HepG2 (cell line): Measurements from ENCODE around the gene DDX59. TPM values are rescaled to one million over a fixed set of nuclear protein-coding genes. Genes with fewer than 3 reads are reported as not detected.

Source experiments
- EP300 ChIP-seq, 3 experiments: sonication (generic) in 1 of 3; formaldehyde crosslinking in 1 of 3; IDR thresholded peaks; 2 replicates each; pipeline versions ENCODE4 v1.5.1 to v1.6.1; 2011 to 2020; ENCODE audit warnings: low read depth in 2 of 3, low read length in 2 of 3, borderline replicate concordance in 1 of 3, improper control_type of control experiment in 1 of 3, mild to moderate bottlenecking in 1 of 3, missing genetic modification reagents in 1 of 3, moderate library complexity in 1 of 3
- GTF2F1 ChIP-seq: fragments of 150-350 bp; IDR thresholded peaks from 2 replicates; pipeline ENCODE4 v1.6.1; 2014; ENCODE audit warnings: low read length
- NBN ChIP-seq: fragments of 450-650 bp; conservative IDR thresholded peaks from 2 replicates; pipeline ENCODE4 v1.6.1; 2017
- NFIB ChIP-seq: sonication (generic); formaldehyde crosslinking; IDR thresholded peaks from 2 replicates; pipeline ENCODE4 v1.9.0; 2021; ENCODE audit warnings: missing genetic modification reagents, mild to moderate bottlenecking, borderline replicate concordance
- PHF20 ChIP-seq: sonication (generic); formaldehyde crosslinking; IDR thresholded peaks from 2 replicates; pipeline ENCODE4 v1.5.0; 2020; ENCODE audit warnings: mild to moderate bottlenecking, missing genetic modification reagents
- PTBP1 ChIP-seq: fragments of 200-400 bp; formaldehyde crosslinking; IDR thresholded peaks from 2 replicates; pipeline ENCODE4 v1.6.1; 2018; ENCODE audit warnings: low read length, low read depth; ENCODE audit not compliant: poor library complexity, severe bottlenecking
- RNF2 ChIP-seq: fragments of 450-650 bp; conservative IDR thresholded peaks from 2 replicates; pipeline ENCODE4 v1.6.1; 2016; ENCODE audit warnings: low read depth
- RXRB ChIP-seq: IDR thresholded peaks from 2 replicates; pipeline ENCODE4 v1.6.1; 2016; ENCODE audit warnings: borderline replicate concordance, missing genetic modification reagents, missing compliant biosample characterization
- THAP11 ChIP-seq: IDR thresholded peaks from 2 replicates; pipeline ENCODE4 v1.6.1; 2016; ENCODE audit warnings: missing biosample characterization, missing genetic modification reagents
- ZNF256 ChIP-seq: sonication (generic); formaldehyde crosslinking; conservative IDR thresholded peaks from 2 replicates; pipeline ENCODE4 v1.4.0; 2020; ENCODE audit warnings: missing genetic modification reagents
- ZNF276 ChIP-seq: sonication (generic); formaldehyde crosslinking; IDR thresholded peaks from 2 replicates; pipeline ENCODE4 v1.4.0; 2020; ENCODE audit warnings: mild to moderate bottlenecking, low read depth, missing genetic modification reagents
- ZNF335 ChIP-seq: sonication (generic); formaldehyde crosslinking; IDR thresholded peaks from 2 replicates; pipeline ENCODE4 v1.4.0; 2020; ENCODE audit warnings: missing genetic modification reagents
- ZNF543 ChIP-seq: sonication (generic); formaldehyde crosslinking; IDR thresholded peaks from 2 replicates; pipeline ENCODE4 v1.4.0; 2020; ENCODE audit warnings: mild to moderate bottlenecking, missing genetic modification reagents
- ZNF766 ChIP-seq: sonication (generic); formaldehyde crosslinking; IDR thresholded peaks from 2 replicates; pipeline ENCODE4 v1.5.0; 2020; ENCODE audit warnings: missing genetic modification reagents, borderline replicate concordance
- ZNF790 ChIP-seq: sonication (generic); formaldehyde crosslinking; IDR thresholded peaks from 2 replicates; pipeline ENCODE4 v1.8.0; 2022; ENCODE audit warnings: missing genetic modification reagents, mild to moderate bottlenecking, borderline replicate concordance
- ZSCAN20 ChIP-seq: sonication (generic); formaldehyde crosslinking; IDR thresholded peaks from 2 replicates; pipeline ENCODE4 v1.4.0; 2020; ENCODE audit warnings: missing genetic modification reagents, mild to moderate bottlenecking, borderline replicate concordance
- ZSCAN5A ChIP-seq: sonication (generic); formaldehyde crosslinking; IDR thresholded peaks from 2 replicates; pipeline ENCODE4 v1.8.0; 2022; ENCODE audit warnings: mild to moderate bottlenecking, missing genetic modification reagents, borderline replicate concordance
- polyA plus RNA-seq, 8 experiments: library from polyadenylated mRNA; depleted of rRNA in 3 of 8; stranded (reverse) in 7 of 8; unstranded in 1 of 8; fragments of >200 nt; fragmentation: Illumina TruSeq in 4 of 8; extraction: Trizol in 4 of 8; gene quantifications; 2 replicates each; pipeline versions ENCODE4 v1.2.1 to v1.2.3, GENCODE V29; 2011 to 2016; ENCODE audit warnings: low read depth in 4 of 8, missing spikeins in 1 of 8, mixed read lengths in 1 of 8; ENCODE audit not compliant: insufficient read depth in 1 of 8
- total RNA-seq, 5 experiments: library from RNA; depleted of rRNA; stranded (reverse); fragments of >200 nt; fragmentation: Illumina TruSeq; extraction: Trizol; gene quantifications; 2 replicates each; pipeline ENCODE4 v1.2.3, GENCODE V29; 2016; ENCODE audit warnings: low read depth in 1 of 5
- TF ChIP-seq, protein P1 (sequence below): IDR thresholded peaks from 2 replicates; pipeline ENCODE4 v1.6.1; 2012; ENCODE audit warnings: low read depth, low read length, improper control_type of control experiment
- TF ChIP-seq, protein P2 (sequence below): fragments of 450-650 bp; IDR thresholded peaks from 2 replicates; pipeline ENCODE4 v1.6.1; 2017
- TF ChIP-seq, protein P3 (sequence below): IDR thresholded peaks from 2 replicates; pipeline ENCODE4 v1.6.1; 2016; ENCODE audit warnings: low read depth, control low read depth

The DDX59 gene
- total and polyA plus RNA-seq, 2 of the 13 experiments (the other 11 are each of a cell fraction or from before 2014, with no cell fraction given): 12.1 to 14.8 TPM

DNA sequence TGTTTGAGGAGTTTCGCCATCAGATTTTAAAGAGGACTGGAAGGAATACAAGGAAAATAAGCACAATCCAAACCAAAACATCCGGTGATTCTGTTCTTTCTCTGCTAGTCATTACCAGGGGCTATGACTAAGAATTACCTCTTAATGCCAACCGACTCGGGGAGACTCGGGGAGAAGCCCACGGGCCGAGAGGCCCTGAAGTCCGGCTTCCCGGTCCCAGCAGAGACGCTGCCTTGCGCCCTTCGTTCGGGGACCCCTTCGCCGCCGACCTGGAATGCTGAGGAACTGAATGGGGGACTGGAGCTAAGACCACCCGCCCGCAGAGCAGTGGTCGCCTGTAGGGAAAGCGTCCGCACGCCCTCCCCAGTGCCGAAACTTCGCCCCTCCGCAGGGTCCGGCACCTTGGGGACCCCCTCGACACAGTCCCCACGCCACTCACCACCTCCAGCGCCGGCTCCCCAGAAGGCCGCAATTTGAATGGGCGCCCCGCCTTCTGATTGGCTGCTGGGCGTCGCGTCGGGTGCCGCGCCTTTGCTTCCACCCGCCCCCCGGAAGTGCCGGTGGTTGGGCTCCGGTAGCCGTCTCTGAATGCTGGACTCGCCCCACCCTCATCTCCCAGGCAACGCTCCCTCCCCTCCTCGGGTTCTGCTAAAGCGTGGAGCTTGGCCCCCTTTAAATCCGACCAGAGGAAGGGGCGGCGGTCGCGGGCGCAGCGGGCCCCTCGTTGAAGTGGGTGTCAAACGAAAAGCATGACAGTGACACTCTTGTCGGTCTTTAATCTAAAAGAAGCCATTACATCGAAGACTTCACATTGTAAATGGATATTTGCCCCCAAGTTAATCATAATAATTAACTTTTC lies 49.2 kb downstream of the DDX59 start, which contains the start of gene KIF14 (continued):
- no peak; the same call in 1 of the 2 replicates for TF ChIP-seq ZSCAN5A (CRISPR knock-in tag)
- no peak for TF ChIP-seq ZNF256 (CRISPR knock-in tag)
- TF ChIP-seq, protein P1, sequence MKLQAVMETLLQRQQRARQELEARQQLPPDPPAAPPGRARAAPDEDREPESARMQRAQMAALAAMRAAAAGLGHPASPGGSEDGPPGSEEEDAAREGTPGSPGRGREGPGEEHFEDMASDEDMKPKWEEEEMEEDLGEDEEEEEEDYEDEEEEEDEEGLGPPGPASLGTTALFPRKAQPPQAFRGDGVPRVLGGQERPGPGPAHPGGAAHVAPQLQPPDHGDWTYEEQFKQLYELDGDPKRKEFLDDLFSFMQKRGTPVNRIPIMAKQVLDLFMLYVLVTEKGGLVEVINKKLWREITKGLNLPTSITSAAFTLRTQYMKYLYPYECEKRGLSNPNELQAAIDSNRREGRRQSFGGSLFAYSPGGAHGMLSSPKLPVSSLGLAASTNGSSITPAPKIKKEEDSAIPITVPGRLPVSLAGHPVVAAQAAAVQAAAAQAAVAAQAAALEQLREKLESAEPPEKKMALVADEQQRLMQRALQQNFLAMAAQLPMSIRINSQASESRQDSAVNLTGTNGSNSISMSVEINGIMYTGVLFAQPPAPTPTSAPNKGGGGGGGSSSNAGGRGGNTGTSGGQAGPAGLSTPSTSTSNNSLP: no peak
- TF ChIP-seq RNF2: no peak
- TF ChIP-seq EP300 (IDR thresholded peaks at IDR 0.05; ENCODE audit: low read depth in 2 of 2, low read length in 2 of 2): no peak
- no peak for TF ChIP-seq EP300 (CRISPR knock-in tag; IDR thresholded peaks at IDR 0.05; ENCODE audit: borderline replicate concordance)
- TF ChIP-seq ZNF543 (CRISPR knock-in tag): 0 out of 2 replicates have a peak, but pooled peaks have one; percentile 42
- no peak for TF ChIP-seq NFIB
- 0 out of 2 replicates have a peak, but pooled peaks have one; percentile 63 for TF ChIP-seq ZNF335
- TF ChIP-seq PTBP1: no peak
- no peak for TF ChIP-seq ZNF790 (CRISPR knock-in tag)
- peak; percentile 60; the same call in 1 of the 2 replicates for TF ChIP-seq THAP11 (CRISPR knock-in tag)
- TF ChIP-seq RXRB: no peak
- no peak for TF ChIP-seq NBN
- peak; percentile 76 for TF ChIP-seq PHF20 (CRISPR knock-in tag)
- TF ChIP-seq, protein P2, sequence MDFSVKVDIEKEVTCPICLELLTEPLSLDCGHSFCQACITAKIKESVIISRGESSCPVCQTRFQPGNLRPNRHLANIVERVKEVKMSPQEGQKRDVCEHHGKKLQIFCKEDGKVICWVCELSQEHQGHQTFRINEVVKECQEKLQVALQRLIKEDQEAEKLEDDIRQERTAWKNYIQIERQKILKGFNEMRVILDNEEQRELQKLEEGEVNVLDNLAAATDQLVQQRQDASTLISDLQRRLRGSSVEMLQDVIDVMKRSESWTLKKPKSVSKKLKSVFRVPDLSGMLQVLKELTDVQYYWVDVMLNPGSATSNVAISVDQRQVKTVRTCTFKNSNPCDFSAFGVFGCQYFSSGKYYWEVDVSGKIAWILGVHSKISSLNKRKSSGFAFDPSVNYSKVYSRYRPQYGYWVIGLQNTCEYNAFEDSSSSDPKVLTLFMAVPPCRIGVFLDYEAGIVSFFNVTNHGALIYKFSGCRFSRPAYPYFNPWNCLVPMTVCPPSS: no peak
- no peak for TF ChIP-seq ZSCAN20 (CRISPR knock-in tag)
- TF ChIP-seq ZNF766: no peak
- TF ChIP-seq, protein P3, sequence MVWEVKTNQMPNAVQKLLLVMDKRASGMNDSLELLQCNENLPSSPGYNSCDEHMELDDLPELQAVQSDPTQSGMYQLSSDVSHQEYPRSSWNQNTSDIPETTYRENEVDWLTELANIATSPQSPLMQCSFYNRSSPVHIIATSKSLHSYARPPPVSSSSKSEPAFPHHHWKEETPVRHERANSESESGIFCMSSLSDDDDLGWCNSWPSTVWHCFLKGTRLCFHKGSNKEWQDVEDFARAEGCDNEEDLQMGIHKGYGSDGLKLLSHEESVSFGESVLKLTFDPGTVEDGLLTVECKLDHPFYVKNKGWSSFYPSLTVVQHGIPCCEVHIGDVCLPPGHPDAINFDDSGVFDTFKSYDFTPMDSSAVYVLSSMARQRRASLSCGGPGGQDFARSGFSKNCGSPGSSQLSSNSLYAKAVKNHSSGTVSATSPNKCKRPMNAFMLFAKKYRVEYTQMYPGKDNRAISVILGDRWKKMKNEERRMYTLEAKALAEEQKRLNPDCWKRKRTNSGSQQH (CRISPR knock-in tag): peak; percentile 77; the same call in 1 of the 2 replicates
- no peak for TF ChIP-seq GTF2F1
- TF ChIP-seq ZNF276 (CRISPR knock-in tag): no peak
